Measurements from ENCODE around the gene TTLL11.
"Not testable (repeated sequence)": the region's sequence is repeated elsewhere in the genome, so short reads cannot be mapped to it uniquely, and the experiment has no call there.

TTLL11 gene

GRCh38 chr9:122007837-122008236 is 85.3 kb downstream of the TTLL11 start:
- no peak for DNase-seq (ENCODE audit: low read depth in 2 of 2)

DNA sequence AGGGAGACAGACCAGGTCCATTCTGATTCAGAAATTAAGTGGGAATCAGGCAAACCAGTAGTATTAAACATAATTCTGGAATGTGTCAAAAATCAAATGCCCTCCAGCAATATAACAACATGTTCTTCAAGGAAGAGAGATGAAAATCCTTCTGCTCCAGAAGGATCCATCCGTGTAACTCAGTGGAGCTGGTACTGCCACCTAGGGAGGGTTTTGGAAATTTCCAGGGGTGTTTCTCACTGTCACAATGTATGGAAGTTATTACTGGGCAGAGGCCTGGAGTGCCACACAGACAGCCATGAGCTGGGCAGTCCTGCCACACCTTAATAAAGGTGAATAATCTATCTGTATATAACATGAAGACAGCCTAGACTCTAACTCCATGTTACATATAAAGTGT is 87.5 kb downstream of the TTLL11 start:
- DNase-seq (ENCODE audit: low read depth in 2 of 2): no peak

GRCh38 chr9:122004589-122004988 is 88.5 kb downstream of the TTLL11 start:
- DNase-seq (ENCODE audit: low read depth in 2 of 2): no peak

DNA sequence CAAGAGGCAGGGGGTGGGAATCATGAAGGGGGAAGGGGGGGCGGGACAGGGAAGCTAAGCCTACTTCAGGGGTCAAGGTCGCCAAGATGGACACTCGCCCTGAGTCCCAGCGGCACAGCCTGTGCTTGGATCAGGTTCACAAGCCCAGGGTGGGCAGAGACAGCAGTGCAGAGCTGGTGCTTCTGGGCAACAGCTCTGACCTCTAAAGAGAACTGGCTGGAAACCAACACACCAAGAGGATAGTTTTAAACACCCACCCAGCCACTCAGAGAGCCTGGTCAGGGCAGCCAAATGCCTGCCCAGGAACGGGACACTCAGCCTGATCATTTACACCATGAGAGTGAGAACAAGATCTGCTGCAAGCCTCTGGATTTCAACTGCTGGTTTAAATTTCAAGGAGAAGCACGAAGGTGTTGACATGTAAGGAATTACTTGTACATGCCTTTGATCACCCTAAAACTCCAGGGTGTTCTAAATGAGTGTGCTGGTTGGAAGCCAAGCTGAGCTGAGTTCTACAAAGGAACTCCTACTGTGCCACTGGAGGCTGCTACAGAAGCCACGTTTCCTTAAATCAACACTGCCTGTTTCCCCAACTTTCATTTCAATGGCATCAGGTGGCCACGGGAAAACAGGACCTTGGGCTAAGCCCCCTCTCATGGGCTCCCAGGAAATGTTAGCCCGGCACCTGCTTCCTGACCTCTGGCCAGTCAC is 91.5 kb downstream of the TTLL11 start:
- no peak for DNase-seq (ENCODE audit: low read depth in 2 of 2)

GRCh38 chr9:122000526-122000925 is 92.6 kb downstream of the TTLL11 start:
- not testable (repeated sequence) for DNase-seq (ENCODE audit: low read depth in 2 of 2)

GRCh38 chr9:121999556-121999955 is 93.6 kb downstream of the TTLL11 start:
- no peak for DNase-seq (ENCODE audit: low read depth in 2 of 2)

DNA sequence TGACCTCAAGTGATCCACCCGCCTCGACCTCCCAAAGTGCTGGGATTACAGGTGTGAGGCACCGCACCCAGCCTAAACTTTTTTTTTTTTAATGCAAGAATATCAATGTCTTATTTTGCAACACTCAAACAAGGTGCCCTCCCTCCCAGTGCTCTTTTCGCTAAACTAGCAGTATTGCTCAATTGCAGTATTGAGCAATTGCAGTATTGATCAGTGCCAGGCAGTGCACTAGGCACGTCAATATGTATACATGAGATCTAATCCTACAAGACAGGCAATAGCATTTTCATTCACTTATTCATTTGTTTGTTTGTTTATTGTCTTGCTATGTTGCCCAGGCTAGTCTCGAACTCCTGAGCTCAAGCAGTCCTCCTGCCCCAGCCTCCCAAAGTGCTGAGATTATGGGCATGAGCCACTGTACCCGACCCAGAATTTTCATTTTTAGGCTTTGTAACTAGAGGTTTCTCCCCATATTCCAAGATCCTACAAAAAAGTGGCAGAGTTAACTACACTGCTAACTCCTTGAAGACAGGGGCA is 94.5 kb downstream of the TTLL11 start:
- DNase-seq (ENCODE audit: low read depth in 2 of 2): no peak

DNA sequence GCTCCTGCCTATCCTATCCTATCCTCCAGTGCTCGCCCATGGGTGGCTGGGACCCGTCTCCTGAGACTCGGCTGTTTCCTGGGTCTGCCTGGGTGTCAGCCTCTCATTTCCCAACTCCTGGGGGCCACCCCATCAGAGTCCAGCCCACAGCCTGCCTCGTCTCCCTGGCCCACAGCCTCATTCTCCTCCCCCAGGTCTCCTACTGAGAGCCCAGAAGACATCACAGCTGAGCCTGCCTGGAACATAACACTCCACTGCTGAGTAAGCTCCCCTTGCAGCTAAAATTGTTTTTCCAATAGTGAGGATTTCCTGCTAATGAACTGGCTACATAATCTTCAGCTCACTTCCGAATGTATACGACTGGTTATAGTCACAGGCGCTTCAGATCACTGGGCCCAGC is 95.3 kb downstream of the TTLL11 start:
- no peak for DNase-seq (ENCODE audit: low read depth in 2 of 2)

DNA sequence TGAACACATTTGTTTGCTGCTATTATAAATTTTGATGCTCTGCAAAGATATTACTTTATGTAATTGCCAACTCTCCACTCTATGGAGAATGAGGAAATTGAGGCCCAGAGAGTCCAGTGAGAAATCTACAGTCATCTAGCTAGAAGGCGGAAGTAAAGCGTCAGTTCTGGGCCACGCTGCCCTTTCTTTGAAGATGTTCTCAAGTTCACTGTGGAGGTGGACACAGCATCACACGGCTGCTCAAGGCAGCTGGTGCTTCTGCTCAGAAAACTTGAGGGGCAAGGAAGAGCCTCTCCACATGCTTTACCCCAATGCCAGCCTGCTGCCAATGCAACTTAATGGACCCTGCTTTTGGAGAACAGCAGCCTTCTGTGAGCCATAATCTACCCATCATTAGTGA is 96.3 kb downstream of the TTLL11 start:
- no peak for DNase-seq (ENCODE audit: low read depth in 2 of 2)

DNA sequence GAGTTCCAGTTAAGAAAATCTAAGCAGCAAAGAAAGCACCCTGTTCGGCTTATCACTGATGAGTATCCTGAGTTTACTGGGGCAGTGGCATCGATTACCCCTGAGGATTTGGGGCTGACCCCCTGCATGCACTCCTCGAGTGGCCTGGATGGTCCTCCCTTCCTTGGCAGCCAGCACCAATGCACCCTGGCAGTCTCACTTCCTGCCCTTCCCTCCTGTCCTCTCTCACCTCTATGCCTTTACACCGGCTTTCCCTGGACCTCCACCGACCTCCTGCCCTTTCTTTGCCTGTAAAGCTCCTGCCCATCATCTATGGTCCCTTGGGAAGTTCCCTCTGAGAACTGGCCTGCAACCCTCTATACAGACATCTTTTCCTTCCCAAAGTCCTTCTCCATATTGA is 97.1 kb downstream of the TTLL11 start:
- DNase-seq (ENCODE audit: low read depth in 2 of 2): no peak

GRCh38 chr9:121992571-121993212 is 100.4 kb downstream of the TTLL11 start:
- peak; percentile 1 to 10 for DNase-seq (ENCODE audit: low read depth in 2 of 2)

DNA sequence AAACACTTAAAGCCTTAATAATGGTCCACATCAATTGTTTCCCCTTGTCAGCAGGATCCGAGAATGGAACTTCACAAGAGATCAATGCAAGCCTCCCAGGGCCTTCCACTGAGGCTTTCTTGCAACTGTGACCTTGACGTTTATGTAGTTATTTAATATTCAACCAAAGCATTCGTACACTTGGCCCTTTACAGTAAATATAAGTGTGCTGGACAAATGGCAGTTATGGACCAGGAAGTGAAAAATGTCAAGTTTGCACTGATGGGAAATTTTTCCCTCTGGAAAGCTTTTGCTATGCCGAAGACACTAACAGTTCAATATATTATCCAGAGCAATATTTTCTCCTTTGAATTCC is 101.8 kb downstream of the TTLL11 start:
- no peak for DNase-seq (ENCODE audit: low read depth in 2 of 2)

DNA sequence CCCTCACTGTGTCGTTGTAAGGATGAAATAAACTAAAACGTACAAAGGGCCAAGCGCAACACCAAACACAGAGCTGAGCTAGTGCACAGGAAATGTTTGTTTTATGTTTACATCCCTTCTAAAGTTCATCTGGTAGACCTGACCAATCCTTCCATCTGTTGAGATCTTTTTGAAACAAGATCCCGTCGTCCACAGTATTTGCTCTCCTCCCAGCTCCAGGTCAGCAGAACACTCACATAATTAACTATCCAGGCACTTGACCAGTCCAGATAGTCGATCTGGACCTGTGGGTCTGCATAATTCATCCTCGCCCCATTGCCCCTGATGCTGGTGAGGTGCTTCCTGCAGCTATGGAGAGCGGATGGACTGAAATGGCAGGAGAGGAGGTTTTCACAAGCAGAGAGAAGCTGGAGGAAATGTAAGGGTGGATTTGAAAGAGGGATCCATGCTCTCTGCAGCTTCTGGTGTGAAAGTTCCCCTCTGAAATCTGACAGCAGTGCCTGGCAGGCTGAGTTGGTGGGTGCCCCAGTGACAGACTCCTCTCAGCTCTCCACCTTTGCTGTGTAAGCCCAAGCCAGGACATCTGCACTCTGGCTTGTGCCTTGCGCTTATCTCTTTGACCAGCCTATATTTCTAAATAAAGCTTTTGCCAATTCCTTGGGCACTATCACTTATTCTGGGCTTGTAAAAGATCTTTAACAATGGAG is 102.4 kb downstream of the TTLL11 start:
- no peak for DNase-seq (ENCODE audit: low read depth in 2 of 2)

- no peak for DNase-seq (ENCODE audit: low read depth in 2 of 2)
Observed at GRCh38 chr9:121989010-121989409, 104.1 kb downstream of the TTLL11 start.

GRCh38 chr9:121987314-121987713 is 105.8 kb downstream of the TTLL11 start:
- no peak for DNase-seq (ENCODE audit: low read depth in 2 of 2)

DNA sequence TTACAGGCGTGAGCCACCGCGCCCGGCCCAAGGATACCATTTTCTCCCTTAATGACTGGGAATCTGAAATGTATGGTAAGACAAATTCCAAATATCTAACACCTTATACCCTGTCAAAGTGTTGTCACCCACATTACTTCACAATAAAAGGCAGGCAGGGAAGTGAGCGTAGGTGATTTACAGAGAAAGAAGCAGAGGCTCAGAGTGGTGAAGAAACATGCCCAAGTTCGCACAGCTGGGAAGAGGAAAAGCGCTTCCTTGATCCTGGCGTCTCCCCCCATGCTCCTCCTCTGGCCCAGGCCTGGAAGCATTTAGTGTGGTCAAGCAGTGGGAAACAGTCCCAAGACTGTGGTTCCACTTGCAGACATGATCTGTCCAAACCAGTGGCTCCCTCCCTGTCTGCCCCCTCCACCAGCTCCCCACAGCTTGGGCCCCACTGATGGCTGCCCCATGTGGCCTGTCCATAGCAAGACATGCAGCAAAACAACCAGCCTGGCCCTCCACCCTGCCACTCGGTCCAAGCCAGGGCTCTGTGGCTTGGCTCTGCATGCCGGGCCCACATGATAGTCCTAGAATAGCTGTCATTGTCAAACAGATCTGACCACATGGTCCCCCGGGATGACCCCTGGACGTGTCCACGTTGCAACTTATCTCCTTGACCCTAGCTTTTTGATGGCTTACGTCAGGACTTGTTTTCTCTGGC is 107.2 kb downstream of the TTLL11 start:
- DNase-seq (ENCODE audit: low read depth in 2 of 2): no peak

DNA sequence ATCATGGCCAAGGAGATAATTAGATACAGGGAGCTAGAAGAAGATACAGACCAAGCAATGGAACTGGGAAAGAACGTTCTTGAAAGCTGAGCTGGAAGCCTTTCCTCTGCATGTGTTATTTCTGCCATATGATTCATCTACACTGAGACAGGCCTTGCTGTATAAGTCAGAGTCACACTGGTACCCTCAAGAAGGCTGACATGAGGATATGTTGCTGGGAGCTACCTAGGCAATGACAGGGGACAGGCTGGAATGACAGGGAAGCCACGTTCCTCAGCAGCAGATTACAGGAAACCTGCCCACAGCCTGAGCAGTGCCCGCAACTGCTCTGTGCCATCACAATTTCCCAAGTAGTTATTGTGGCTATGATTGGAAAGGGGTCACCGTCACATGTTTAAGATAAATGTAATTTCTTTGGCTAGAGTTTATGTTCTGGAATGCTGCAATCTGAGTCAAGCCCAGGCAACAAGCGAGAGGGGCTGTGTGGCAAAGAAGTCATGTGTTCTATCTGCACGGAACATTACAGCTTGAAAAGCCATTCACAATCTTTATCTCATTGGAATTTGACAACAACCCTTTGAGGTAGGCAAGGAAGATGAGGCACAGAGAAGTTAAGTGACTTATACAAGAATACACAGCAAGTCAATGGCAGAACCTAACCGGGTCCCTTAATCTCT is 108.2 kb downstream of the TTLL11 start:
- no peak for DNase-seq (ENCODE audit: low read depth in 2 of 2)

GRCh38 chr9:121983736-121984135 is 109.4 kb downstream of the TTLL11 start:
- DNase-seq (ENCODE audit: low read depth in 2 of 2): no peak

DNA sequence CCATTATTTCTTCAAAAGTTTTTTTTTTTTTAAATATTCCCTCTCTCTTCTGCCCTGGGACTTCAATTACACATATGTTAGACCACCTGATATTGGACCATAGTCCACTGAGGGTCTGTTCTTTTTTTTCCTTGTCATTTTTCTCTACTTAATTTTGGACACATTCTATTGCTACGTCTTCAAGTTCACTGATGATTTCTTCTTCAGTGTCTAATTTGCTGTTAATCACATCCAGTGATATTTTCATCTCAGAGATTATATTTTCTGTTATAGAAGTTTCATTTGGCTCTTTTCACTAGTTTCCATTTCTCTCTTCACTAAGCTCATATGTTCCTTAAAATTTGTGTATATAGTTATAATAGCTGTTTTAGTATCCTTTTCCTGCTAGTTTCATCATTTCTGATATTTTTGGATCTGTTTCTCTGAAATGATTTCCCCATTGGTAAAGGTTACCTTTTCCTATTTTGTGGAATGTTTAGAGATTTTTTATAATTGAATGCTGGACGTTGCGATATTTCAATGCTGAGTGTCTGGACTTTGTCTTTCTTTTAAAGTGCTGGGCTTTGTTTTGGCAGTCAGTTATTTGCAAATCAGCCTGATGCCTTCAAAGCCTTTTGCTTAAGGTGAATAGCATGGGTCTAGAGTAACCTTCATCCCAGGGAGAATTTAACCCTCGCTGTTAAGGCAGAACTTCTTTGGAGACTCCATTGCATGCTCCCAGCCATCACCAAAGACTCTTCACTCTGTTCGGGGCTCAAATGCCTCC is 111.8 kb downstream of the TTLL11 start:
- DNase-seq (ENCODE audit: low read depth in 2 of 2): no peak

- not testable (repeated sequence) for DNase-seq (ENCODE audit: low read depth in 2 of 2)
Observed at GRCh38 chr9:121980665-121981064, 112.4 kb downstream of the TTLL11 start.

- DNase-seq (ENCODE audit: low read depth in 2 of 2): no peak
Observed at GRCh38 chr9:121979736-121980135, 113.4 kb downstream of the TTLL11 start.

All from stimulated activated CD8-positive, alpha-beta memory T cell treated with anti-CD3 and anti-CD28 coated beads, Interleukin-15, amount 100 ng/mL, for 48 hours (primary cell).